ENCODE data around the gene LGR6. TPM values are rescaled to one million over a fixed set of nuclear protein-coding genes. Genes with fewer than 3 reads are reported as not detected.

Gene LGR6
- total and polyA plus RNA-seq, 2 of the 8 experiments (the other 6 are each of a cell fraction or from before 2014, with no cell fraction given), result 0.50 to 1.0 TPM

- TF ChIP-seq CHD7 (IDR thresholded peaks at IDR 0.05; ENCODE audit: insufficient replicate concordance, low read length) (no peak), POU5F1 (IDR thresholded peaks at IDR 0.05; ENCODE audit: low read depth, low read length) (no peak), KDM4A (IDR thresholded peaks at IDR 0.05; ENCODE audit: low read depth, low read length, severe bottlenecking) (no peak), ZNF274 (IDR thresholded peaks at IDR 0.05; ENCODE audit: borderline replicate concordance, extremely low read depth, low read length) (no peak)
Observed at GRCh38 chr1:202302166-202302565, 108.6 kb downstream of the LGR6 start (continued).
